GM23338 (cell line): Measurements from ENCODE around the gene MAST3.

Experiments
- CREB1 ChIP-seq: fragments of 250-450 bp; sonication (Bioruptor Pico); IDR thresholded peaks from 2 replicates; pipeline ENCODE4 v1.5.0; 2020; ENCODE audit warnings: low read depth, mild to moderate bottlenecking, moderate library complexity
- CTCF ChIP-seq, 2 experiments: fragments of 200-600 bp in 1 of 2; sonication (generic) in 1 of 2; conservative IDR thresholded peaks; 2 replicates each; pipeline versions ENCODE4 v1.5.1 to v1.6.1; 2016 to 2017; ENCODE audit warnings: antibody characterized with exemption in 2 of 2, low read depth in 2 of 2, mild to moderate bottlenecking in 2 of 2, moderate library complexity in 1 of 2
- ETS1 ChIP-seq: IDR thresholded peaks from 2 replicates; pipeline ENCODE4 v1.6.1; 2016; ENCODE audit warnings: antibody characterized with exemption
- EZH2 ChIP-seq: fragments of 200-600 bp; sonication (generic); IDR thresholded peaks from one replicate; pipeline ENCODE4 v1.8.0; 2017; ENCODE audit warnings: antibody characterized with exemption, mild to moderate bottlenecking, low read depth; ENCODE audit not compliant: unreplicated experiment
- EZH2phosphoT487 ChIP-seq: fragments of 200-600 bp; sonication (generic); IDR thresholded peaks from one replicate; pipeline ENCODE4 v1.8.1; 2018; ENCODE audit warnings: antibody characterized with exemption; ENCODE audit not compliant: unreplicated experiment
- JUNB ChIP-seq: IDR thresholded peaks from one replicate; pipeline ENCODE4 v1.6.1; 2016; ENCODE audit warnings: antibody characterized with exemption; ENCODE audit not compliant: unreplicated experiment
- POLR2AphosphoS5 ChIP-seq: IDR thresholded peaks from 2 replicates; pipeline ENCODE4 v1.6.1; 2016; ENCODE audit warnings: antibody characterized with exemption, low read depth
- REST ChIP-seq: IDR thresholded peaks from one replicate; pipeline ENCODE4 v1.6.1; 2018; ENCODE audit warnings: antibody characterized with exemption; ENCODE audit not compliant: unreplicated experiment
- STAT1 ChIP-seq: IDR thresholded peaks from one replicate; pipeline ENCODE4 v1.6.1; 2016; ENCODE audit warnings: antibody characterized with exemption; ENCODE audit not compliant: unreplicated experiment
- ZNF114 ChIP-seq: fragments of 250-450 bp; sonication (Bioruptor Pico); IDR thresholded peaks from 2 replicates; pipeline ENCODE4 v1.5.0; 2020; ENCODE audit warnings: mild to moderate bottlenecking, moderate library complexity
- ZNF331 ChIP-seq: fragments of 250-450 bp; sonication (Bioruptor Pico); IDR thresholded peaks from 2 replicates; pipeline ENCODE4 v1.5.0; 2020; ENCODE audit warnings: low read depth, mild to moderate bottlenecking, moderate library complexity
- ZNF462 ChIP-seq: fragments of 250-450 bp; sonication (Bioruptor Pico); IDR thresholded peaks from 2 replicates; pipeline ENCODE4 v1.5.0; 2020; ENCODE audit warnings: mild to moderate bottlenecking, moderate library complexity

- TF ChIP-seq CTCF (conservative IDR thresholded peaks at IDR 0.05; ENCODE audit: low read depth in 2 of 2) (no peak), EZH2phosphoT487 (no peak), ETS1 (no peak), REST (no peak), POLR2AphosphoS5 (no peak), CREB1 (no peak), ZNF331 (no peak), EZH2 (no peak), JUNB (no peak), ZNF462 (no peak), STAT1 (no peak), ZNF114 (CRISPR knock-in tag) (no peak)
These were observed 37.1 kb upstream of the MAST3 start for GRCh38 chr19:18060472-18060871.
